ENCODE measurements around the gene MTCL3.
A peak's percentile ranks its signal among the peaks of the same experiment; 100 is the strongest.

Gene MTCL3

GRCh38 chr6:127518710-127519468, at the start of gene MTCL3:
Gene MTCL3, minus strand, starts transcription at chr6:127519335.
- no peak for ATAC-seq
- peaks cover 39% of the 10 kb centered on the region for H3K27me3 ChIP-seq (ENCODE audit: low read depth)
- no peak for DNase-seq

GRCh38 chr6:127567476-127567875, 48.3 kb upstream of the MTCL3 start:
- H3K27ac ChIP-seq, result no peak overlapping the region
- H3K9me3 ChIP-seq, result no peaks in the 10 kb centered on the region
- no peaks in the 10 kb centered on the region for H3K36me3 ChIP-seq
- no peaks in the 10 kb centered on the region for H3K4me1 ChIP-seq
- DNase-seq, result no peak
- H3K4me3 ChIP-seq, result no peak overlapping the region
- intact Hi-C loops (cut with DNase I), result no loop called here
- no peak for ATAC-seq
- TF ChIP-seq, protein P1, sequence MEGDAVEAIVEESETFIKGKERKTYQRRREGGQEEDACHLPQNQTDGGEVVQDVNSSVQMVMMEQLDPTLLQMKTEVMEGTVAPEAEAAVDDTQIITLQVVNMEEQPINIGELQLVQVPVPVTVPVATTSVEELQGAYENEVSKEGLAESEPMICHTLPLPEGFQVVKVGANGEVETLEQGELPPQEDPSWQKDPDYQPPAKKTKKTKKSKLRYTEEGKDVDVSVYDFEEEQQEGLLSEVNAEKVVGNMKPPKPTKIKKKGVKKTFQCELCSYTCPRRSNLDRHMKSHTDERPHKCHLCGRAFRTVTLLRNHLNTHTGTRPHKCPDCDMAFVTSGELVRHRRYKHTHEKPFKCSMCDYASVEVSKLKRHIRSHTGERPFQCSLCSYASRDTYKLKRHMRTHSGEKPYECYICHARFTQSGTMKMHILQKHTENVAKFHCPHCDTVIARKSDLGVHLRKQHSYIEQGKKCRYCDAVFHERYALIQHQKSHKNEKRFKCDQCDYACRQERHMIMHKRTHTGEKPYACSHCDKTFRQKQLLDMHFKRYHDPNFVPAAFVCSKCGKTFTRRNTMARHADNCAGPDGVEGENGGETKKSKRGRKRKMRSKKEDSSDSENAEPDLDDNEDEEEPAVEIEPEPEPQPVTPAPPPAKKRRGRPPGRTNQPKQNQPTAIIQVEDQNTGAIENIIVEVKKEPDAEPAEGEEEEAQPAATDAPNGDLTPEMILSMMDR (IDR thresholded peaks at IDR 0.05), result no peak
- H3K27me3 ChIP-seq (ENCODE audit: low read depth), result no peaks in the 10 kb centered on the region

More at GRCh38 chr6:127518710-127519468, at the start of gene MTCL3:
- intact Hi-C loops (cut with DNase I), result no loop called here
- TF ChIP-seq, protein P1 (IDR thresholded peaks at IDR 0.05), result no peak
- no peak within 1 kb of the TSS for H3K27ac ChIP-seq
- H3K36me3 ChIP-seq, result no peaks in the 10 kb centered on the region
- peaks cover 3% of the 10 kb centered on the region for H3K4me1 ChIP-seq
- H3K9me3 ChIP-seq, result no peaks in the 10 kb centered on the region
- peak within 1 kb of the TSS; percentile 34 for H3K4me3 ChIP-seq

DNA sequence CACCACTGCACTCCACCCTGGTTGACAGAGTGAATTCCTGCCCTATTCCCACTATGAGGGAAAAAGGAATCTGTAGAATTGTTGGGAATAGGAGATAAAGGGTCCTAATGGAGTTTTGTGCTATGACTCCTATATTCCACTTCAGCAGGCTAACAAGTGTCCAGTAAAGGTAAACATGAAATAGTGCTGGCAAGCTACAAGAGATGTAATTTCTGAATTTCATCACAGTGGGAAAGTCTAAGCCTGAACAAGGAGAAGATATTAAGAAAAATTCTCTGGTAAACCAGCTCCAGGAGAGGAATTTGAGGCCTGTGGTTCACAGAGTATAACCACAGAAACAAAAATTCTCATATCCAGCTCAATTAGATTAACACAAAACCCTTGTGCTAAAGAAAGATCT, 47.5 kb upstream of the MTCL3 start:
- TF ChIP-seq, protein P1 (IDR thresholded peaks at IDR 0.05), result no peak
- no peak overlapping the region for H3K4me3 ChIP-seq
- DNase-seq, result no peak
- intact Hi-C loops (cut with DNase I), result no loop called here
- no peaks in the 10 kb centered on the region for H3K9me3 ChIP-seq
- H3K27ac ChIP-seq, result no peak overlapping the region
- no peaks in the 10 kb centered on the region for H3K27me3 ChIP-seq (ENCODE audit: low read depth)
- H3K4me1 ChIP-seq, result no peaks in the 10 kb centered on the region
- H3K36me3 ChIP-seq, result no peaks in the 10 kb centered on the region
- ATAC-seq, result no peak

DNA sequence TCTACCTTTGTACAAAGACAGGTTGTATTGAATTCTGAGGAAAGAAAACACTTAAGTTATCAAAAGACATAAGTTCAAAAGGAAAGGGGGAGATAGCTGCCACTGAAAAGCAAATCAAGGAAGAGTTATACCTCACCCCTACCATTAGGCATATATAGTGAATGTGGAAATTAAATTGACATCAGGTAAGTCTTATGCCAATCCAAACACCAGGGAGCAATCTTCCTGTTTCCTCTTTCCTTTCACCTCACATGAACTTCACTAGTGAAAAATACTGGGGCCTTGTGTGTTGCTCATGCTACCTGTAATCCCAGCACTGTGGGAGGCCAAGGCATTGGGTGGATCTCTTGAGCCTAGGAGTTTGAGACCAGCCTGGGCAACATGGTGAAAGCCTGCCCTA, 47.0 kb upstream of the MTCL3 start:
- ATAC-seq, result no peak

GRCh38 chr6:127564761-127565160, 45.6 kb upstream of the MTCL3 start:
- H3K9me3 ChIP-seq, result no peaks in the 10 kb centered on the region
- no peak overlapping the region for H3K27ac ChIP-seq
- H3K27me3 ChIP-seq (ENCODE audit: low read depth), result no peaks in the 10 kb centered on the region
- H3K4me3 ChIP-seq, result no peak overlapping the region
- no peaks in the 10 kb centered on the region for H3K36me3 ChIP-seq
- ATAC-seq, result no peak
- intact Hi-C loops (cut with DNase I), result no loop called here
- H3K4me1 ChIP-seq, result no peaks in the 10 kb centered on the region
- TF ChIP-seq, protein P1 (IDR thresholded peaks at IDR 0.05), result no peak
- DNase-seq, result no peak

More for the DNA sequence above, 47.0 kb upstream of the MTCL3 start:
- no peaks in the 10 kb centered on the region for H3K36me3 ChIP-seq
- H3K9me3 ChIP-seq, result no peaks in the 10 kb centered on the region
- H3K27ac ChIP-seq, result no peak overlapping the region
- H3K27me3 ChIP-seq (ENCODE audit: low read depth), result no peaks in the 10 kb centered on the region
- intact Hi-C loops (cut with DNase I), result no loop called here
- H3K4me3 ChIP-seq, result no peak overlapping the region
- no peak for DNase-seq
- H3K4me1 ChIP-seq, result no peaks in the 10 kb centered on the region
- TF ChIP-seq, protein P1 (IDR thresholded peaks at IDR 0.05), result no peak
